Measurements from ENCODE around the gene KIFC3. TPM values are rescaled to one million over a fixed set of nuclear protein-coding genes. Genes with fewer than 3 reads are reported as not detected.

KIFC3 gene
- total and polyA plus RNA-seq, 2 of the 8 experiments (the other 6 are each of a cell fraction or from before 2014, with no cell fraction given): 2.1 to 7.1 TPM

- FAIRE-seq: no peak
- TF ChIP-seq RBBP5 (IDR thresholded peaks at IDR 0.05; ENCODE audit: borderline replicate concordance, low read depth, low read length) (no peak), ATF3 (IDR thresholded peaks at IDR 0.05; ENCODE audit: insufficient read depth, low read depth, low read length) (no peak), TBP (IDR thresholded peaks at IDR 0.05; ENCODE audit: low read depth, low read length) (no peak), GABPA (IDR thresholded peaks at IDR 0.05; ENCODE audit: borderline replicate concordance, insufficient read depth, low read length) (no peak), KDM1A (IDR thresholded peaks at IDR 0.05; ENCODE audit: borderline replicate concordance, low read length) (no peak), TEAD4 (IDR thresholded peaks at IDR 0.05; ENCODE audit: low read depth, low read length) (no peak), EGR1 (IDR thresholded peaks at IDR 0.05; ENCODE audit: borderline replicate concordance, low read depth, low read length) (no peak), SP4 (IDR thresholded peaks at IDR 0.05; ENCODE audit: low read length) (no peak), HDAC2 (IDR thresholded peaks at IDR 0.05; ENCODE audit: borderline replicate concordance in 1 of 2, low read depth in 2 of 2, low read length in 2 of 2) (no peak), CHD1 (IDR thresholded peaks at IDR 0.05; ENCODE audit: low read depth, low read length) (no peak), JUN (IDR thresholded peaks at IDR 0.05; ENCODE audit: low read depth, low read length) (no peak)
Observed at GRCh38 chr16:57759541-57760356, 42.5 kb downstream of the KIFC3 start.

More at GRCh38 chr16:57759541-57760356, 42.5 kb downstream of the KIFC3 start:
- CTCF ChIA-PET (ENCODE audit: partially characterized antibody): interaction anchor here (0.8 to 4.8 kb wide), 23 partner anchors 10 to 272 kb away, joined by 3 to 18 read pairs (median 4); no protein-coding TSS in a partner anchor
- Histone ChIP-seq H3K4me1 (replicated peaks in 1 of 4; ENCODE audit: control insufficient read depth in 3 of 4, insufficient read depth in 4 of 4, low read length in 3 of 4) (peaks cover 0 to 12% (median 7%) of the 10 kb centered on the region in 4 experiments; a peak in 4 of 7 replicates), H2BK15ac (ENCODE audit: low read length) (no peak overlapping the region), H3K9me3 (ENCODE audit: insufficient read depth in 2 of 2, low read depth in 1 of 2, low read length in 1 of 2) (no peaks in the 10 kb centered on the region), H2AK5ac (ENCODE audit: low read depth, low read length) (no peak overlapping the region), H3K79me2 (ENCODE audit: control insufficient read depth in 1 of 2, insufficient read depth in 2 of 2, low read length in 2 of 2) (no peaks in the 10 kb centered on the region), H4K91ac (replicated peaks; ENCODE audit: insufficient read length, low read length) (no peak overlapping the region), H3K56ac (replicated peaks; ENCODE audit: insufficient read length, low read depth, low read length) (no peak overlapping the region), H3K27ac (ENCODE audit: low read depth, low read length) (no peak overlapping the region), H3K18ac (ENCODE audit: extremely low read depth, low read length) (no peak overlapping the region; the same call in 1 of the 2 replicates), H4K5ac (ENCODE audit: insufficient read length, low read depth, low read length) (no peak overlapping the region), H3K14ac (ENCODE audit: insufficient read length) (no peak overlapping the region), H3K4ac (replicated peaks; ENCODE audit: insufficient read length, low read depth, low read length) (no peak overlapping the region), H2BK12ac (ENCODE audit: low read depth, low read length) (no peak overlapping the region), H4K20me1 (replicated peaks in 1 of 2; ENCODE audit: control insufficient read depth in 1 of 2, insufficient read depth in 2 of 2, low read length in 2 of 2) (peaks cover 4 to 6% of the 10 kb centered on the region in 2 experiments), H2BK5ac (ENCODE audit: low read depth, low read length) (0 out of 2 replicates have a peak overlapping the region, but pooled peaks have one; percentile 12), H2AFZ (ENCODE audit: low read length) (no peak overlapping the region), H2BK120ac (replicated peaks; ENCODE audit: low read depth, low read length) (no peak overlapping the region), H3K23ac (ENCODE audit: insufficient read length) (no peak overlapping the region), H3K79me1 (ENCODE audit: low read depth, low read length) (no peaks in the 10 kb centered on the region), H3K4me3 (ENCODE audit: extremely low read depth in 1 of 4, insufficient read depth in 2 of 4, low read depth in 3 of 4, low read length in 4 of 4) (no peak overlapping the region), H2BK20ac (ENCODE audit: low read length) (no peak overlapping the region), H3K27me3 (replicated peaks in 1 of 4; ENCODE audit: control insufficient read depth in 3 of 4, extremely low read depth in 1 of 4, insufficient read depth in 3 of 4, low read length in 3 of 4) (no peaks in the 10 kb centered on the region; a peak in 1 of 7 replicates), H3K36me3 (ENCODE audit: control insufficient read depth in 2 of 4, insufficient read depth in 4 of 4, low read length in 3 of 4) (peaks cover 0 to 8% (median 2%) of the 10 kb centered on the region in 4 experiments; a peak in 5 of 8 replicates), H4K8ac (ENCODE audit: extremely low read depth, insufficient read depth, low read length) (no peak overlapping the region), H3K4me2 (ENCODE audit: insufficient read depth in 1 of 2, low read depth in 2 of 2, low read length in 2 of 2) (no peak overlapping the region), H3K9ac (replicated peaks in 1 of 4; ENCODE audit: extremely low read depth in 1 of 4, low read depth in 3 of 4, low read length in 3 of 4) (no peak overlapping the region), H3K23me2 (ENCODE audit: low read depth, low read length) (no peaks in the 10 kb centered on the region)
- peak in 1 of 2 experiments; percentile 49 for DNase-seq (ENCODE audit: low read depth in 1 of 2, low spot score in 2 of 2)
- 80% methylated on average over 17 of the region's 21 CpGs; no CpG with 5 or more reads in 1 of the 2 experiments for WGBS, 2 experiments (ENCODE audit: extremely low coverage in 1 of 2, insufficient coverage in 1 of 2, insufficient read length in 1 of 2, insufficient replicate concordance in 2 of 2, low coverage in 1 of 2, low lambda C conversion rate in 2 of 2, missing lambda C conversion rate in 1 of 2)
- POLR2A ChIA-PET (ENCODE audit: partially characterized antibody): interaction anchor here (1.0 to 2.4 kb wide), 6 partner anchors 8 to 24 kb away, joined by 4 to 13 read pairs (median 5); partner anchors contain the start of gene KATNB1
